Measurements from ENCODE around the gene SPAG9.

The SPAG9 gene

DNA sequence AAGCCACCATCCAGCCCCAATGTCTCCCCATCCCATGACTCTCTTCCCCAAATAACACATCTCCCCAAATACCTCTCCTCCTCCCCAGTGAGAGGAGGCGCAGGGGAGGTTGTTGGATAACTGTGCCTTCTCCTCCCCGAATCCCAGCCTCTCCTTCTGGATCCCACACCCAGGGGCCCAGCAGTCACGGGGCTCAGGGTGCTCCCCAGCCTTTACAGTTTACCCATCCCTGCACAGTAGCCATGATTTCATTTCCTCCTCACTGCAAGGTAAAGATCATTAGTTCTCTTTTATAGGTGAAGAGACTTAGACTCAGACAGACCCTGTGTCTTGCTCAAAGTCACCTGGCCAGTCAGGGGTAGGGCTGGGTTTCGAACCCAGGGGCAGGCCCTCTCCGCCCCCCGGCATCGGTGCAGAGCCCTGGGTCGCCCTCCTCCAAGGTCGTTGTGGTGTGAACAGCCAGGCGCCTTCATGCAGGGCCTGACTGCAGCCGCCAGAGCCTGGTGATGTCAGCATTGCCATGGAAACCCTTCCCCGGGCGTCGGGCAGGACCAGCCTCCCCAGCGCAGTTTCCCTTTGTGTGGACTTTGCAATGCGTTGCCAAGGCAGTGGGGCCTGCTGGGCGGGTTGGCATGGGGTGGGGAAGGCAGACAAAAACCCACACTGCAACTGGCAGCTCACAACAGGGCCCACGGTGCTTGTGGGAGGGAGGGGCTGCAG is 201.2 kb downstream of the SPAG9 start:
- peak; percentile 33 to 70 for DNase-seq (ENCODE audit: low read depth in 1 of 2, low spot score in 1 of 2)

DNA sequence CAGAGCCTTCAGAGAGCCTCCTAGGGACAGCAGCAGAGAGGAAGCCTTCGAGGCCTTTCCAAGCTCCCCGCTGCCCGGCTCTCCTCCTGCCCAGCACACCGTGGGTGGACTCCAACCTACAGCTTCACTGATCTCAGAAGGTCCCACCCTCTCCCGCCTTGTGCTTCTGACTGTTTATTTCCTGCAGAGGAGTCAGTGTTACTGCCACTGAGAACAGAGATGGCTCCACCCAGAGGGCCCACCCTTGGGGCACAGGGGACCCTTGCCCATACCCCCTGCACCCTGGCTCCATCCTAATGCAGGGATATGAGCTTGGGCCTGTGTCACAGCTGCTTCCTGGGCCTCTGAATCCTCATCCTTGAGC is 201.8 kb downstream of the SPAG9 start:
- no peak for DNase-seq (ENCODE audit: low read depth in 1 of 2, low spot score in 1 of 2)

DNA sequence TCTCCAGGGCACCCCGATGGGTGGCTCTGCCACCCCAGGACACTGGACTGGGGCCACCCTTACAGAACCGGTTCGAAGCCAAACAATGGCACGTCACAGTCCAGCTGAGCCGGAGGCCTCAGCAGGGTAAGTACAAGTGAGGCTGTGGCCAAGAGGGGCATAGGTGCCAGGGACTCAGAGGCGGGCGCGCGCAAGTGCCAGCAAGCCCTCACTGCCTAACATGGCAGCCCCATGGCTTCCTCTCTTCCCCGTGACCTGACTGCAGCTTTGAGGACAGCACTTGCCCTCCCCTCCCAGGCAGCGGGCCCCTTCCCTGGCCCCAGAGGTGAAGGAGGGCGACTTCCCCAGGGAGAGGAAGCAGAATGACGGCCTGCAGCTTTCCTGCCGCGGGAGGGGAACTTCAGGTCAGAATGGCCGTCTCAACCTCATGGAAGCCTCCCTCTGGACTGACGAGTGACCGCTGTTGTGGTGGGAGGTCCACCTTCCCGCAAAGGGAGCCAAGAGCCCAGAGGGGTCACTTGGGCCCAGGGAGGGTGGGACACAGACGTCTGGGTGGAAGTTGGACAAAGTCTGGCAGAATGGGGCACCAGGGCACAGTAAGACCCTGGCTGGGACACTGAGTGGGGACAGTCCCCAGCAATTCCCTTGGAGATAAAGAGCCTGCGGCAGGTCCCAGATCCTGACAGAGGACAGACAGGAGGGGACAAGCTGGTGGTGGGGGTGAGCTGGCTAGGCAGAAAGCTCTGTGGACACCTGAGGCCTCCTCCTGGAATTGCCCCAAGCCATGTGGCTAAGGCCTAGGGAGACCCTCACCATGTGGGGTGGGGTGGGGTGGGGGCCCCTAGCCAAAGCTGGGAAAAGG is 202.4 kb downstream of the SPAG9 start:
- no peak for DNase-seq (ENCODE audit: low read depth in 1 of 2, low spot score in 1 of 2)

DNA sequence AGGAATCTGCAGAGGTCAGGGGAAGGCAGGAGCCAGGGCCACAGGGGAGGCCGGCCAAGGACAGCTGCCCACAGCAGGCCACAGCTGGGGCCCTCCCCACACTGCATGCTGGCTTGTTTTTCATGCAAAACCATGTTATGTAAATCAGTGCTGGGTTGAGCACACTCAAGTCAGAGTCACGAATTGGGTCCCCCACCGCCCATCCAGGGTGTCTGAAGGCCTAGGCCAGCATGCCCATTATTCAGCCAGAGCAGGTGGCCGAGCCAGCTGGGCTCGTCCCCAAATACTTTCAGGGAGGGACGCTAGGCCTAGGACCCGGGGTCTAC is 203.3 kb downstream of the SPAG9 start:
- no peak for DNase-seq (ENCODE audit: low read depth in 1 of 2, low spot score in 1 of 2)

DNA sequence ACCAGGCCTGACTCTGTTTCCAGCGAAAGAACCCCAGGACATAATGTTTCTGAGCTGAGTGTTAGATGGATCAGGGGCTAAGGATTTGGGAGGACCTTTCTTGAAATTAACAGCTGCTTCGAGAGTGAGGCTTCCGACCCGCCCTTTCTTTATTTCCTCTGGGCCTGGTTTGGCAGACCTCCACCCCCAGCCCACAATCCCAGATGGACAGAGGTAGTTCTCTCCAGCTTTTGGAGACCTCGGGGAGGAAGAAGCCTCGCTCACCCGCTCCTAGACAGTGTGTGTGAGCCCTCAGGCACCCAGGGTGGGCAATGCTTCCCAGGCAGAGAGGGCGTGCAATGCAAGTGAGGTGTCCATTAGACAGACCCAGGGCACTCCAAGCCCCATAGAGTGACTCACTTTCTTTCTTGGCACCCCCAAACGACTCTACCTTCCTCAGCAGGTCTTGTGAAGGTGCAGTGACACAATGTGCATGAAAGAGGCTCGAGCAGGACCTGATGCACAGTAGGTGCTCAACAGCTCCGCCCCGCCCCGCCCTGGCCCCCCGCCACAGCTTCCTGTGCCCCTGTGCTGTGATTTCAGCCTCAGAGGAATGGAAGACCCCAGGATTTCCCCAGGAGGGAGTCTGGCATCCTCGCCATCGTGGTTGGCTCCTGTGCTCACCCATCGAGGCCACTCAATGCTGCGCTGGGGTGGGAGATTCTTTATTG is 203.8 kb downstream of the SPAG9 start:
- no peak for DNase-seq (ENCODE audit: low read depth in 1 of 2, low spot score in 1 of 2)

DNA sequence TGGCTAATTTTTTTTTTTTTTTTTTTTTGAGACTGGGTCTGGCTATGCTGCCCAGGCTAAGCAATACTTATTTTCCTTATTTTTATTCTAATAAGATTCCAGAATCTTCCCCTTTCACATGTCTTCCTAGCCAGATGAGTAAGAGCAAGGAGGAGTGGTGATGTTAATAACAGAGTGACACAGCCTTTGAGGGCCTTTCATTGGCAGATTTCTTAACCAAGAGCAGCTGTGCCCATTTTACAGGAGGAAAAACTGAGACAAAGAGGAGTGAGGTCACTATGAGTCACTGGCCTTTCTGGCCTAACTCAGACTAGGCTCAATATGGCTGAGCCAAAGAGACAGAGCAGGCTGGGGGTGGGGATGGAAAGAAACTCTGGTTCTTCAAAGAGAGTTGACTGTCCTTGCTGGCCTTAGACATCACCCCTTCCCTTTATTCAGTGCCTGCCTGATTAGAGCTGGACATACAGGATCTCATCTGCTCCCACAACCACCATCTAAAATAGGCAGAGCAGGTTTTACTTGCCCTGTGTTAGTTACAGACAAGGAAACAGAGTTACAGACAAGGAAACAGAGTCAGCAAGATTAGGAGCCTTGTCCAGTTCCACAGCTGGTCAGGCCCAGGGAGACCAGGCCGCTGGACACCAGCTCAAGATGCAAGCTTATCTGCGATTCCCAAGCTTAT is 204.5 kb downstream of the SPAG9 start:
- DNase-seq (ENCODE audit: low read depth in 1 of 2, low spot score in 1 of 2): no peak

DNA sequence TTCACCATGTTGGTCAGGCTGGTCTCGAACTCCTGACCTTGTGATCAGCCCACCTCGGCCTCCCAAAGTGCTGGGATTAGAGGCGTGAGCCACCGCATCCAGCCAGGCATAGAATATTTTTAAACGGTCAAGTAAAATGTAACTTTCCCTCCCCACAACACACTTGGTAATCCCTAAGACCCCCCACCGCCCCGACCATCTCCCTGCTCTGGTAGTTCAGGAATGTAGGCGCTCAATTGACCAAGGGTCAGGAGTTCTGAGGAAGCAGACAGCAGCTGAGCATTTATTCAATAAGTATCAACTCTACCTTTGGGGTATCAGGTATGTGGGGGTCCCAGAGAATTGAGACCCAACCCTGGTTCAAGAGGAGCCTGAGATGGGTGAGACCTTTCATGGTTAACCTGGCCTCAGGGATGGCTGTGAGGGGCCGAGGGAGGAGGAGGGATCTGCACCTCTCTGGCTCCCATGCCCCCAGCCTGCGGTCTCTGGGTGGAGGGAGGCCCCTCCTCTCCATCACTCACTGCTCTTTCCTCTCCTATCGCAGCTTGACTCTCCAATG is 206.1 kb downstream of the SPAG9 start:
- DNase-seq (ENCODE audit: low read depth in 1 of 2, low spot score in 1 of 2): no peak

DNA sequence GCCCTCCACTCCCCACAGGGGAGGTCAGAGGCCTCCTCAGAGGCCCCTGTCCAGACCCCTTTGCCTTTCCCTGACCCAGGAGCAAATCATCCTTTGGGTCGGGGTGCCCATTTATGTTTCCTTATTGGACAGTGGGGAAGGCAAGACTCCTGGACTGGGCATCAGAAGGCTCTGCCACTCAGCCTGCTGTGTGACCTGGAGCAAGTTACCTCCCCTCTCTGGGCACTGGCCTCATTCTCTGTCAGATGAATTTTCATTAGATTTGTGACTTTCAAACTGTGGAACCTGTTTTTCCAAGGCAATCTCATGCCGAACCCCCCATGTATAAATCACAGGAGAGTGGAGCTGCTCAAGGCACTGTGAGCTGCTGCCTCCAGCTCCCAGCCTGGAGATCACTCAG is 207.5 kb downstream of the SPAG9 start:
- DNase-seq (ENCODE audit: low read depth in 1 of 2, low spot score in 1 of 2): no peak

Measured in stimulated activated CD4-positive, alpha-beta T cell treated with anti-CD3 and anti-CD28 coated beads, Interleukin-15, amount 100 ng/mL, for 1 hour (primary cell).